Stimulated activated CD8-positive, alpha-beta memory T cell treated with anti-CD3 and anti-CD28 coated beads, Interleukin-15, amount 100 ng/mL, for 1 hour (primary cell): ENCODE results near the gene SLAIN2.

Experiments used
- DNase-seq: peaks from one replicate; pipeline ENCODE4 v3.0.0-alpha.2; 2020; ENCODE audit warnings: low read depth

Gene SLAIN2

DNA sequence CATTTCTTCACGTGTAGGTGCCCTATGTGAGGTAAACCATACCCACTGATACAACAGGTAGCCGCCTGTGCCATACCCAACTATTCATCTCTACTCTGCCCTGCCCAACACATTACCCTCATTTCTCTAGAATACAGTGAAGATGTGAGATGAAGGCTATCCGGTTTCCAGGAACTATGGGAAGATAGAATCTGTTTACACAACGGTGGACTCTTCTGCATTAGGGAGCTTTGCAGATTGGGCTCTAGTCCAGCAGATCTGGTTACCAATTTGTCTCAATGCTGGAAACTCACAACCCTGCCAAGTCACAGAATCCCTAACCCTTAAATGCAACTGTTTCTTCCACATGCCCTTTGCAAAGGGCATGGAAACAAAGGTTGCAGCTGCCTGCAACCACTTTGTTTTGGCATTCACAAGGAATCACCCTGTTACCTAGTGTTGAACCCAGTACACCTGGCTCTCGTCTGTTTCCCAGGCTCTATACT is 6.4 kb upstream of the SLAIN2 start:
- DNase-seq, result no peak

DNA sequence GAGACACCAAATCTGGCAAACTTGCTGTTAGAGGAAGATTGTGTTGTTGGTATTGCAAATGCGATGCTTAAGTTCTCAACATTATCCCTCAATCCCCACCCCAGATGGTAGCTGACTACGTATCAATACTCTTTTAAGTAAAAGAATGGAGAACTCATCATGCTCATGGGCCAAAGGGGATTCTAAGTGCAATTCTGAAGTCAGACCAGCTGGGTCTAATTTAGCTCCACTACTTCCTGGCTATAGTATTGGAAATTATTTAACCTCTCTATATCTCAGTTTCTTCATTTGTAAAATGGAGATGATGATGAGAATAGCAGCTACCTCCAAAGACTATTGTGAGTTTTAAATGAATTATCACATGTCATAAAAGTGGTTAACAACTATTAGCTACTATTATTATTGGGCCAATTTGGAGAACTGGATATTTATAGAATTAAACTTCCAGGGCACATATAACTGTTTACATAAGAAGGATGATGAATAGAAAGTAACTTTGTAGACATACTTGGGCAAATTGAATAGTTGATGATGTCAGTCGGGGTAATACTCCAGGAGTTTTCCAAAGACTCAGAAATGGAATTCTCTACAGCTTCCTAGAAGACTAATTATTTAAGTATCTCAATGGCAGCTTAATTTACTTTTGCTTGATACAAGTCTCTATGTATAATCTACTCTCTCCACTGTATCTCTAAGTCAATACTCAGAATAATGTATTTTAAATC is 5.0 kb upstream of the SLAIN2 start:
- DNase-seq, result no peak

DNA sequence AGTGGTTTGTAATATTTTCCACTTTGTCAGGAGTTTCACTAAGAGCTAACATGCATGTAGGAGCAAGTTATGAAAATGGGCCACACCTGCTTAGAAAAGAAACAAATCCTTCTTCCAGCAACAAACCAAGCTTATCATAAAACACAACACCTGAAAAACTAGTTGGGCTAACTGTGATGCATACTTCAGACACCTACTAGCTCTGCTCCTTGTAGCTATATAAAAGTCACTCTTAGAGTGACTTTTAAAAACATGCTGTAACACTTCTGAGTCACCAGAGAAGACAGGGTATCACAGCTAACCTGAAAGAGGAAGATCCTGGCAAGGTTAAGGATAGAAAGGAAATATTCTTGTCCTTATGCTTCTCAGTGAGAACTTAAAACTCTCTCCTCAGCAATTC is 3.6 kb upstream of the SLAIN2 start:
- no peak for DNase-seq

DNA sequence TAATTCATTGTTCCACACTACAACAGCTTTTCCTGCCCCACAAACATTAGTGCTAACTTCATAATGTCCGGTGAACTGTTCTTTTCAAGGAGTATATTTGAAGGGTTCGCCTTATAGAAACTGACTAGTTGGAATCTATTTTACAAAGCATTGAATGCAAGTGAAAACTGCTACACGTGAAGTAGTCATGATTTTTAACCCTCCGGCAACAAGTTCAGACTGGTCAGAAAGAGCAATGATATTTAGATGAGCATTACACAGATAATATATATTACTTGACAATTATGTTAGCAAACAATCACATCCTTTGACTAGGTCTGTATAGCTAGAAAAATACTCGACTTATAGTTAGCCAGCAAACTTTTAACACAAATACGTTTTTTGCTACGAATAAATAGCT is 1.7 kb upstream of the SLAIN2 start:
- DNase-seq, result no peak

DNA sequence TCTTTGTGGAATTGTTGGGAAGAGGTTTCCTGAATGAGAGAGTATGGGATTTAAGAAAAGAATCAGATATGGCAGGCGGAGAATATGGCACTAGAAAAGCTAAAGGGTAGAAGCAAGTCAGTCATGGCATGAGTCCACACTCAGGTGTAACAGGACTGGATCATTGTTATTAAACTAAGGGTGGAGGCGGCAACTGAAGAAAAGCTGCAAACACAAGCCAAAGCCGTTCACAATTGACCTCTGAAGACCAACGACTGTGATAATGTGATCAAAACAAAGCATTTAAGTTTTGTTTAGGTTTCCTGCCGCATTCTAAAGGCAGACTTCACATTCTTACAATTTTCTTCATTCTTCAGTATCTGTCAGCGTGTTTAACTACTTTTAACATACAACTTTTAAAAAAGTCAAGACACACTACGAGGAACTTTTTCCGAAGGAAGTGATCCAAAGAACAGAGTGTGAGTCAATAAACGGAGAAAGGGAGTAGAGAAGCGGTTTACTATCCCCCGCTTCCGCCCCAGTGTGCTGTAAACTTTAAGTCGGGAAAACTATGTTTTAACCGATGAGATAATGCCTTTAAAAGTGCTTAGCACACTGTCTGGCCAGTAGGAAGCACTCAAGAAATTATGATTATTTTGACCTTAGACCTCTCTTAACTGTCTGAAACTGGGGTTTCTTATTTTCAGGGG is 909 bp upstream of the SLAIN2 start:
- DNase-seq, result no peak

DNA sequence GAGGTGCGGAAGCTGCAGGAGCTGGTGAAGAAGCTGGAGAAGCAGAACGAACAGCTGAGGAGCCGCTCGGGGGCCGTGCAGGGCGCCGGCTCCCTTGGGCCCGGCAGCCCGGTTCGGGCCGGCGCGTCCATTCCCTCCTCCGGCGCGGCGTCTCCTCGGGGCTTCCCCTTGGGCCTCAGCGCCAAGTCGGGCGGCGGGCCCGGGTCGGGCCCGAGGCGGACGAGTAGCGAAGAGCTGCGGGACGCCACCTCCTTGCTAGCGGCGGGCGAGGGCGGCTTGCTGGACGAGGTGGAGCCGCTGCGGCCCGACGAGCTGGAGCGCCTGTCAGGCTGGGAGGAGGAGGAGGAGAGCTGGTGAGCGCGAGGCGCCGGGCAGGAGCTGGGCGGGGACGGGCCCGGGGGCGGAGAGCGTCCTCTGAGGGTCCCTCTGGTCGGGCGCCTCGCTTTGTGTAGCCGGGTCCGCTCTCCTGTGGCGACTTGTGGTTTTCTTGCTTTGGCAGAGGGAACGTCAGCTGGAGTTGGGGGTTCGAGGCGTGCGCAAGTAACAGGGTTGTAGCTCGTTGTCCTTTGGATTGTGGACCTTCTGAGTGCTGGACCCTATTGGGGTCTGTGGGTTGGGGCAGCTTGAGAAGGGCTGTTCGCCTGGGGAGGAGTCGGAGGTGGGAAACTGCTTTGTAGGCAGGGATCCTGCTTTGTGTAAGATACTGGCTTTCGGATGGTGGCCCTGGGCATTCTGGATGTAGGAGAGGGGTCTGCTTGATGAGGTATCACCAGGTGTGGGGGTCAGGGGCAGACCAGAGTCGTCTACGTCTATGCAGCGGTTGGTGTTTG is 662 bp downstream of the SLAIN2 start:
- DNase-seq, result peak; percentile 23

DNA sequence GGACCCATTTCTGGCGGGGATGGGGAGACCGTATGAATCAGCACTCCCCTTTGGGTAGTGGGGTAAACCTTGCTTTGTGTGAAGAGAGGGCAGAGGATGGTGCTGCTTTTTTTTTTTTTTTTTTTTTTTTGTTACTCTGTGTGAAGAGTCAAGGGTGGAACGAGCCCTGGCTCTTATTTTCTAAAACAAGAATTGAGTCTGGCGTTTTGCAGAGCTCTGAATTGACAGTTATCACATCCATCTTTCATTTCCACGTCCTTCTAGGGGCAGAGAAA is 1.2 kb downstream of the SLAIN2 start:
- DNase-seq, result no peak

DNA sequence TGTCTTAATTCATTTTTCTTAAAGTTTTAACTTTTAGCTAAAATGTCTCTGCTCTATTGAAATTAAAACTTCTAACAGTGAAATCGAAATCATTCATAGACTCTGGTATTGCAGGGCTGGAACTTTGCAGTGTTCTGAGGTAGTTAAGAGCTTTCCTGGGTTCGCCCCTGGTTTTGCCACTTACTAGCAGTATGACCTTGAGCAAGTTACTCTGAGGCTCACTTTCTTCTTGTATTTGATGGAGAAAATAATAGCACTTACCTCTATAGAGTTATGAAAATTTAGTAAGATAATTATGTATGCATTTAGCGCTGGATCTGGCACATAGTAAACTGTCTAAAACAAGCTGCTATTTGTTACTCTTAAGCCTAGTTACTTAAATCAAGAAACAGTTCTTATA is 1.7 kb downstream of the SLAIN2 start:
- no peak for DNase-seq

DNA sequence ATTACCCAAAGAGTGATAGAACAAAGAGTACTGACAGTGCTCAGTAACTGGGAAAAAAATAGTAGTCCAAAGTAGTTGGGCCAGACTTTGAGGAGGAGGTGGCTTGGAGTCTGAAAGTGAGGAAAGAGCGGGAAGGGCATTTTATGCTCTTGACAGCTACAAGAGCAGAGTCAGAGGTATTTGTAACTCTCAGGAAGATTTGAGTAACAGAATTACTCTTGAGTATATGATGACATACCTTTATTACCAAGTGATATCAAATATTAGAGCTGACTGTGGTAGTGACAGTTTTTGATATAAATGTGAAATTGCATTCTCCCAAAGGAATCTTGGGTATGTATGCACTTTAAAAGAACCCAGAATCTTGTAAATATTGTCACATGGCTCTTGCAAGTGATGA is 2.2 kb downstream of the SLAIN2 start:
- DNase-seq, result no peak

DNA sequence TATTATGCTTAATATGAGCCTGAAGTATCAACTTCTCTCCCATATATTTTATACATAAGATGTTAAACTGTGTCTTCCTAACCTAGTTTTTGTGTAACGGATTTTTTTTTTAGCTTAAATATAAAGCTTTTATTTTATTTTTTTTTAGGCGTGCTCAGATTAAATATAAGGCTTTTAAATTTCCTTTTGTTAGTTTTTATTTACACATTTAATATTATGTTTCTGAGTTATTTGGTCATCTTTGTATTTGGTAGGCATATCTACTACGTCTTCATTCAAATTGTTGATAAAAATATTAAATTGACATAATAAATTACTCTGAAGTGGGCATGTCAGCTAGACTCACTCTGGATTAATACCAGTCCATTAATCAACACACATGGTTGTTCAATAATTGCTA is 4.2 kb downstream of the SLAIN2 start:
- DNase-seq, result no peak

DNA sequence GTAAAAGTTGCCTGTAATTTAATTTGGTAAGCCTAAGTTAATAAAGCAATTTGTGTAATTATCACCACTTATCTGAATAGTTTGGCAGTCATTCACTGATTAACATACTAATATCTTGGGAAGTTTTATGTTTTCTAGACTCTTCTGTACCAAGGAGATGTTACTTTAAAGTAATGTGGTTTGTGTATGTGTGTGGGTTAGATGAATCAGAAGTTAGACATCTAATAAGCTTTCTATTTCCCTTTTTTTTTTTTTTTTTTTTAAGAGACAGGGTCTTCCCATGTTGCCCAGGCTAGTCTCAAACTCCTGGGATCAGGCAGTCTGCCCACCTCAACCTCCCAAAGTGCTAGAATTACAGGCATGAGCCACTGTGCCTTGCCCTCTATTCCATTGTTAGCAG is 5.3 kb downstream of the SLAIN2 start:
- DNase-seq, result no peak

DNA sequence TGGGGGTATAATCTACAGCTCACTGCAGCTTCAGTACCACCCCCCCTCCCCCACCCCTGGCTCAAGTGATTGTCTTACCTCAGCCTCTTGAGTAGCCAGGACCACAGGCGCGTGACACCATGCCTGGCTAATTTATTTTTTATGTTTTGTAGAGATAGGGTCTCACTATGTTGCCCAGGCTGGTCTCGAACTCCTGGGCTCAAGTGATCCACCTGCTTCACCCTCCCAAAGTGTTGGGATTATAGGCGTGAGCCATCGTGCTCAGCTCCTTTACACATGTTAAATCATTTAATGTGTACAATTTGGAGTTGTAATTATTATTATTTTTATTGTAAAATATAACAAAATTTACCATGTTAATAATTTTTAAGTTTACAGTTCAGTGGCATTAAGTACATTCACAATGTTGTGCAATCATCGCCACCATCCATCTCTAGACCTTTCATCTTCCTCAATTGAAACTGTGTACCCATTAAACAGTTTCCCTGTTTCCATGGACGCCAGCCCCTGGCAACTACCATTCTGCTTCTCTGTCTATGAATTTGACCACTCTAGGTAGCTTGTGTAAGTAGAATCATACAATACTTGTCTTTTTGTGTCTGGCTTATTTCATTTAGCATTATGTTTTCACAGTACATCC is 6.1 kb downstream of the SLAIN2 start:
- DNase-seq, result no peak

DNA sequence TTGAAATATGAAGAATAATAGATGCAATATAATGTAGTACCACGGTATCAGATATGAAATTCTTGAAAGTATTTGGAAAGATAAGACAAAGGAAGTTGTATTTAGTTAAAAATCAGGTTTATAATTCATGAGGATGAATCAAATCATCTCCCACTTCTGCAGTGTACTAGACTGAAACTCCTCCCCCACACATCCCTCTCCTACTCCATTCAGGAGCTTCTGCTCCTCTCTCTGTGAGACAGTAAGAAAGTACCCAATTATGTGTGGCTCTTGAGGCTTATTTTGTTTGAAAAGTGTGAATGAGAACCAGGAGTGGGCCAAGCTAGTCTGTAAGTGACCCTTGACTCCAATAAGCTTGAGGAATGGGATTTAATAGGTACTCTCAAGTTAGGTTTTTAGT is 9.5 kb downstream of the SLAIN2 start:
- DNase-seq, result no peak

DNA sequence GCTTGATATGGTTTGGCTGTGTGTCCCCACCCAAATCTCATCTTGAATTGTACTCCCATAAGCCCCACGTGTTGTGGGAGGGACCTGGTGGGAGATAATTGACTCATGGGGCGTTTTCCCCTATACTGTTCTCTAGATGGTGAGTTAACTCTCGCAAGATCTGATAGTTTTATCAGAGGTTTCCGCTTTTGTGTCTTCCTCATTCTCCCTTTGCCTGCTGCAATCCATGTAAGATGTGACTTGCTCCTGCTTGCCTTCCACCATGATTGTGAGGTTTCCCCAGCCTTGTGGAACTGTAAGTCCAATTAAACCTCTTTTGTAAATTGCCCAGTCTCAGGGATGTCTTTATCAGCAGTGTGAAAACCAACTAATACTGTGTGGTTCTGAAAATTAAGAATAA is 11.5 kb downstream of the SLAIN2 start:
- no peak for DNase-seq

DNA sequence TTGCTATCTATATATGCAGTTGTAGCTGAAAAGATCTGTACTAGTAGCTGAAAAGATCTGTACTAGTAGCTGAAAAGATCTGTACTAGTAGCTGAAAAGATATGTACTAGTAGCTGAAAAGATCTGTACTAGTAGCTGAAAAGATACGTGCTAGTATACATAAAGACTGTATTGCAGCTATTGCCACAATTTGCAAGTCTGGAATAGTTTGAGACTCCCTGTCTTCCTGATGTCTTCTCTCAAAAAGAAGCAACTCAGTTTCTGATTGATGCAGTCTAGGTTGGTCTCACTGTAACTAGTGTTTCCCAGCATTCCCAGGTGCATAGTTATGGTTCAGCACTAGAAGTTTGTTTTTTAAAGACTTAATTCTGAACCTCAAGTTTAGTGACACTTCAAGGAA is 15.0 kb downstream of the SLAIN2 start:
- no peak for DNase-seq

DNA sequence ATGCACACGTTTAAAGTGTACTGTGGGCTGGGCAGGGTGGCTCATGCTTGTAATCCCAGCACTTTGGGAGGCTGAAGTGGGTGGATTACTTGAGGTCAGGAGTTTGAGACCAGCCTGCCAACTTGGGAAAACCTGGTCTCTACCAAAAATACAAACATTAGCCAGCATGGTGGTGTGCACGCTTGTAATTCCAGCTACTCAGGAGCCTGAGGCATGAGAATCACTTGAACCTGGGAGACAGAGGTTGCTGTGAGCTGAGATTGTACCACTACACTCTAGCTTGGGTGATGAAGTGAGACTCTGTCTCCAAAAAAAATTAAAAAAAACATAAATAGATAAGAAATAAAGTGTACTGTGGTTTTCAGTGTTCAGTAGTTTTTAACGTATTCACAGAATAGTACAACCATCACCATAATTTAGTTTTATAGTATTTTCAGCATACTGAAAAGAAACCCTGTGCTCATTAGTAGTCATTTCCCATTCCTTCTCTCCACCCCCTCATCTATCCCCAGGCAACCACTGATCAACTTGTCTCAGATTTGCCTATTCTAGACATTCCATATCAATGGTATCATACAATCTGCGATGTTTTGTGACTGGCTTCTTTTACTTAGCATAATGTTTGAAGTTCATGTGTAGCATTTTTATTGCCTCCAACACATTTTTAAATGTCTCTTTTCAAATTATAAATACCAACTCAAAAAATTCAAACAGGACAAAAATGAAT is 19.1 kb downstream of the SLAIN2 start:
- no peak for DNase-seq

DNA sequence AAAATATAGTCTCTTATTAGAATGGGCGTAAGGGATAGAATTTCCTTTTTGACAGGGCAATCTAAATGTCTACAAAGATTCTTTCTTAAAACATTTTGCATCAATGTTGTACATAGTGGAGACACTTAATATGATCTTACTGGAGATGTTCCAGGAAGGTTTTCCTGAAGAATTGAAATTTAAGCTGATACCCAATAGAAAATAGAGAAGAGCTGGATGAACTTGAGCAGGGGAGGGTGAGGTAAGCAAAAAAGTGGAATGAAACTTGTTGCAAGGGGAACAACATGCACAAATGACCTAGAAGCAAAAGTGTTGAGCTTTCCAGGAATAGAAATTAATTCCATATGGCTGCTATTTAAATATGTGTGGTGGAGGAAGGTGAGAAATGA is 19.7 kb downstream of the SLAIN2 start:
- no peak for DNase-seq

DNA sequence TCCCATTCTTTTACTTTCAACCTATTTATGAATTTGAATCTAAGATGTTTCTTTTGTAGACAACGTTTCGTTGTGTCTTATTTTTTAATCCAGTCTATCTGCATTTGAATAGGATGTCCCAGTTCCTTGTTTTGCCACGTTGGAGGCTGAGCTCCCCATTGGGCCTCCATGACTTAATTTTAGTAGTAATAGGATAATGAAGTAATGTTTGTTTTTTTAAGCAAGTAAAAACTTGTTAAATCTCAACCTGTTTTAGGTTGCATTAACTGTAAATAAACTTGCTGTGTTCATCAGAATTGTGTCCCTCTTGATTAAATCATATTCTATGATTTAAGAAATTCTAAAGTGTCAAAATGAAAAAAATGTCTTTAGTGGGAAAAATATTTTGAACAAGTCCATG is 25.3 kb downstream of the SLAIN2 start:
- DNase-seq, result no peak

DNA sequence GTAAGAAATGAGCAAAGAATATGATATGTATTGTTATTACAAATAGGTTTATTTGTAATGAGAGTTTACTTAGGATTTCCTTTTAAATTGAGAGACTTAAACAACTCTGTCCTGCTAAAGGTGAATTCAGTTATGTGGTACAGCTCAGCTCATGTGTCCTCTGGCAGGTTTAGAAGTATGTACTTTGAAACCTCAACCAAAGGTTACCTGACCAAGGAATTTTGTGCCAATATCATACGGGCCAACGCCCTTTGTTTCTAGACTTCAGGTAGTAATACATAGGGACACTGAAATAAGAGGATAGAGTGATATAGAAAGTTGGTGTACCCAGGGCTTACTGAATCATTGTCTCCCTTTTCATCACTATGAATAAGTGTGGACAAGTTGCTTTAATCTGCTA is 25.7 kb downstream of the SLAIN2 start:
- DNase-seq, result no peak

DNA sequence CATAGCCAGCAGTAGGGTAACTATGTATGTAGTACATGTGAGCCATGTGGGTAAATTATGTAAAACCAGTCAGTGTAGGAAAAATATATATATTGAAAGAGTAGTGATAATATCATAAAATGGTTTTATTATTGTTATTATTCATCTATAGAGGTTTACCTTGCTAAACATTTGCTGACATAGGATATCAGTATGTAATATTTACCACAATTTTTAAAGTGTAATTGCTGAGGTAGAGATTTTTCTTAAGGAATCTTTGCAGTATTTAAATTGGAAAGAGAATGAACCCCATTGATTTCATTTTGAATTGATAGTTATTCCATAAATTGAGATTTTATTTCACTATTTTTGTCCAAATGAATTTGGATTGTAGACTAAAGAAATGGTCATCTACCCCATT is 27.1 kb downstream of the SLAIN2 start:
- no peak for DNase-seq

DNA sequence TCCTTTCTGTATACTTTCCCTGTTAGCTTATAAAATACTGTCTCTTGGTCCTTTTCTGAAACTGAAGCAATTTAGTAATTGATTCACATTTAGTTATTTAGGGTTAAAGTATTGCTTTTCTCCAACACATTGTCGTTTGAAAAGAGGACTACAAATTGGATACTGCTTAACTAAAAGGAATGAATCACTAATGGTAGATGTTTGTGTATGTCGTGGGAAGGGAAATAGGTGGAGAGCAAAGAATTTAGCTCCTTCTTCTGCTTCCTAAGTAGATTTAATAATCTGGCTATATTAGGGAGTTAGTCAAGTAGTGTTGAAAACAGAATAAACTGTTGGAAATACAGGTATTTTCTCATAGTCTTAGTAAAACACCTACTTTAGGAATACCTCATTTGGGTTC is 27.9 kb downstream of the SLAIN2 start:
- DNase-seq, result no peak

DNA sequence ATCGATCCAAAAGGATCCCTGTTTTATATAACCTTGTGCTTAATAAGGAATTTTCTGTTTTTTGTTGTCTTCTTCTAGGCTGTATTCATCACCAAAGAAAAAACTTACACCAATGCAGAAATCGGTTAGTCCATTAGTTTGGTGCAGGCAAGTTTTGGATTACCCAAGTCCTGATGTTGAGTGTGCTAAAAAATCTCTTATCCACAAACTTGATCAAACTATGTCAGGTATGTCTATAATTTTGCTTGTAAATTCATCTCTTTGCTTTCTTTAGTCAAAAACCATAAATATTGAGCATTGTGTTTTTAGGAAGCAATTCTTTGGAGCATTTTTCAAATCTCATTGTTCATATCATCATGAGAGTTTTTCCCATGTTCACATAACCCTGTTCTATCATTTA is 28.4 kb downstream of the SLAIN2 start:
- no peak for DNase-seq
